NCI-H2227 (cell line): ENCODE data around the gene C3.
"Not testable (repeated sequence)": the region's sequence is repeated elsewhere in the genome, so short reads cannot be mapped to it uniquely, and the experiment has no call there.

Experiments used
- DNase-seq: peaks from one replicate; lab custom pipeline; 2025; ENCODE audit not compliant: unreplicated experiment; lab: John Stamatoyannopoulos, UW

Gene C3

GRCh38 chr19:6713773-6714692 lies 6.4 kb downstream of the C3 start:
- no peak for DNase-seq

- DNase-seq, result no peak
Measured at GRCh38 chr19:6712692-6713670, 7.5 kb downstream of the C3 start.

- no peak for DNase-seq
Measured at GRCh38 chr19:6712231-6712630, 8.2 kb downstream of the C3 start.

GRCh38 chr19:6711605-6712004 lies 8.8 kb downstream of the C3 start:
- DNase-seq, result no peak

GRCh38 chr19:6711078-6711361 lies 9.4 kb downstream of the C3 start:
- DNase-seq, result no peak

- DNase-seq, result no peak
Measured at GRCh38 chr19:6710273-6711077, 10.0 kb downstream of the C3 start.

- no peak for DNase-seq
Measured at GRCh38 chr19:6709549-6709948, 10.9 kb downstream of the C3 start.

GRCh38 chr19:6708913-6709312 lies 11.5 kb downstream of the C3 start:
- DNase-seq, result not testable (repeated sequence)

GRCh38 chr19:6708346-6708745 lies 12.1 kb downstream of the C3 start:
- no peak for DNase-seq

GRCh38 chr19:6707658-6708018 lies 12.8 kb downstream of the C3 start:
- no peak for DNase-seq

- no peak for DNase-seq
Measured at GRCh38 chr19:6707011-6707657, 13.3 kb downstream of the C3 start.

GRCh38 chr19:6706633-6706958 lies 13.9 kb downstream of the C3 start:
- DNase-seq, result no peak

- no peak for DNase-seq
Measured at GRCh38 chr19:6705931-6706632, 14.4 kb downstream of the C3 start.

- DNase-seq, result no peak
Measured at GRCh38 chr19:6700586-6701316, 19.7 kb downstream of the C3 start.

- no peak for DNase-seq
Measured at GRCh38 chr19:6699935-6700334, 20.5 kb downstream of the C3 start.

- DNase-seq, result no peak
Measured at GRCh38 chr19:6697291-6697690, 23.2 kb downstream of the C3 start.

- no peak for DNase-seq
Measured at GRCh38 chr19:6696239-6696820, 24.1 kb downstream of the C3 start.

GRCh38 chr19:6694147-6694815 lies 26.2 kb downstream of the C3 start:
- no peak for DNase-seq

- no peak for DNase-seq
Measured at GRCh38 chr19:6693681-6694080, 26.8 kb downstream of the C3 start.
